ENCODE results near the gene MYBBP1A.
"Not testable (repeated sequence)": the region's sequence is repeated elsewhere in the genome, so short reads cannot be mapped to it uniquely, and the experiment has no call there.

Gene MYBBP1A

DNA sequence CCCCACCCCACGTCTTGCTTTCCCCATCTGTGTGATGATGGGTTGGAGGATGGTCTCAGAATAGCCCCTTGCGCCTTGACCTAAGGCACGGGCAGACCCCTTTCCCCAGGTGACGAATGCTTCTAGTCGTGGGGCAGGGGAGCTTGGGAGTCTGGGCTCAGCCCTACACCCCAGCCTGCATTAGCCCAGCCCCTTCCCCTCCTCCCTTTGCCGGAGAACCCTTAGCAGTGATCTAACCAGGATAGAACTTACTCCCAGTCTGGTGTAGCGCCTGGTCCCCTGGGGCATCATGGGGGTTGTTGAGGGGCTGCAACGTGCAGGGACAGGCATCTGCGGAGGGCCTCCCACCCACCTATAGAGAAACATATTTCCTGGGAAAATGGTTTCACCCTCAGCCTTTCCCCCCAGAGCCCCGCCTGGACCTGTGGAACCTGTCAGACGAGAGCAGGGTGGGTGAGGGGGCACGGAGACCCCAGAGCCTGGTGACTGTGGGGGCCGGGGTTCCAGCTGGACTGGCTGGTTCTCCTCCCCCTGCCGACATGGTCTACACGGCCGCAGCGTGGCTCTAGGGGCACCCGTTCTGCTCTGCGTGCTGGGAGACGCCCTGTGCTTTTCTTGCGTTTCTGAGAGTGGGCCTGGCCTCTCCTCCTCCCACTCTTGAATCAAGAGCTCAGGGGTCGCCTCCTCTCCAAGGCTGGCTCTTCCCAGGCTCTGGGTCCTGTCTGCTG, 33.9 kb upstream of the MYBBP1A start:
- DNase-seq (ENCODE audit: low read depth), result no peak

DNA sequence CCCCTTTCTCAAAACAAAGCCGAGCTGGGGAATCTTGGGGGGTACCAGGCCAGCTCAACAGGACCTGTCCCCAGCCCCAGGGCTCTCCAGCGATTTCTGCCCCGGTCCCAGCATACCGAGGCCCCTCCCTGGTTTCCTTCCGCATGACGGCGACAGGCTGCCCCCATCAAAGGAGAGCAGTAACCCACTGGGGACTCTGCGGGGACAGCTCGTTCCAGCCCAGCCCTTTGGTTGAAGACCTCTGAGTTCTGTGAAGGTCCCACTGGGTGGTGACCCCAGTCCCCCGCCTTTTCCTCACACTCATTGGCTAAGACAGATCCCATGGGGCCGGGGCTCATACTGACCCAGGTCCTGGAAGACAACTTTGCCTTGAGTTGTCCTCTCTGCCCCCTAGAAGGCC, 33.2 kb upstream of the MYBBP1A start:
- DNase-seq (ENCODE audit: low read depth), result no peak

DNA sequence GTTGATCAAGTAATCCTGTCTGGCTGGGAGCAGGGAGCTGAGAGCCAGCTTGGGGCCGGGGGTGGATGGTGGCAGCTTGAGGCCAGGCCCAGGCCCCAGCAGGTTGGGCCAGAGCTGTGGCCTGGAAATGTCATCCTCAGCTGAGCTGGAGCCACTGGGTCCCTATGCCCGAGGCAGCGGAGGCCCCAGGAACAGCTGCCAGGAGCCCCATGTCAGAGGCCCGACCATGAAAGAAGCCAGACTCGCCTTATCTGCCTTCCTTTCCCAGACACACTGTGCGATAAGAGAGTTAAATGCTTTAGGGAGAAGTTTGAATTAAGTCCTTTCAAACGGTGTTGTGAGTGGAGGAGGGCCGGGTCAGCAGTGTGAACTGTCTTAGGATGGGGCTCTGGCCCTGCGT, 32.6 kb upstream of the MYBBP1A start:
- no peak for DNase-seq (ENCODE audit: low read depth)

- no peak for DNase-seq (ENCODE audit: low read depth)
Observed at GRCh38 chr17:4587195-4587594, 32.0 kb upstream of the MYBBP1A start.

DNA sequence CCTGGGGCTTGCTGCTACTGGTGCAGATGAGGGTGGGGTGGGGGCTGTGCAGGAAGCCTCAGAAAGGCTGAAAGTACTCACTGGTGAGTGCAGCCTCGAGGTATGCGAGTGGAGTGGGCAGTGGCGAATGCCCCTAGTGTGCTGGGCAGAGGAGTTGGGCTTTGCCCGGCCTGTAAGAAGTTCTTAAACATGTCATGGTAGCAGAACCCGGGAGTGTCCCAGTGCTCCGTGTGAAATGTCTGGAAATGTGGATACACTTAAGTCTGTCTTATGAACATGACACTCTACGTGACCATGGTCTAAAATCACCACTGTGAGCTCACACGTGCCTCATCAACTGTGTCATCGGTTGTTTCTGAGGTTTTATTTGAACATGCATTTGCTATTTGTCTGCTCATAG, 30.9 kb upstream of the MYBBP1A start:
- no peak for DNase-seq (ENCODE audit: low read depth)

DNA sequence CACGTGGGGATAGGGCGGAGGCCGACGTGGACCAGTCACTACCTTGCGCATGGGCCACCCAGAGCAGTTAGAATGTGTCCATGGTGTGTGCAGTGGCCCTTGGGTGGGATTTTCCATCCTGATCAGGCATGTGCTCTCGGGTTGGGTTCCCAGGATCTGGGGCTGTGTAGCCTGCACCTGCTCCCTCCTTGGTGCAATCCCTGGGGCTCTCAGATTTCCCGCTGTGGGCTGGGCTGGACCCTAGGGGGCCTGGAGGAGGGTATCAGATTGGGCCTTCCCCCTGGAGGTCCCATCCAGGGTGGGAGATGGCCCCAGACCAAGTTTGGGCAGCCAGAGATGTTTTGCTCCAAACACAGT, 30.4 kb upstream of the MYBBP1A start:
- DNase-seq (ENCODE audit: low read depth), result no peak

GRCh38 chr17:4584917-4585637, 29.9 kb upstream of the MYBBP1A start:
- no peak for DNase-seq (ENCODE audit: low read depth)

GRCh38 chr17:4584101-4584916, 29.1 kb upstream of the MYBBP1A start, which contains the start of gene SMTNL2:
Gene SMTNL2 (plus strand): TSS chr17:4584529. CDS start chr17:4584606, 77 bp downstream.
- no peak for DNase-seq (ENCODE audit: low read depth)

DNA sequence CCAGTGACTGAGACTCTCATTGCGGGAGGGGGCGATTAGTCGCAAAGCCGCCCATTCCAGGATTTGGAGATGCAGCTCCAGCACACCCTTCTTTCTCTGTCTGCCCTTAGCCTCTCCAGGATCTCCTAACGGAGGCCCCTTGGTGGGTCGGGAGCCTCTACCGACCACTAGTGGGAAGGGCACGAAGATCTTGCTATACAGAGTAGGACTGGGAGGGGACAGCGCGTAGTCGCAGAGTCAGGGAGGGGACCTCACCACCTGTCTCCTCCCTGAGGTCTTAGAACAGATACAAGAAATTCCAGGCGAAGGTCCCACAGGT, 28.6 kb upstream of the MYBBP1A start:
- no peak for DNase-seq (ENCODE audit: low read depth)

DNA sequence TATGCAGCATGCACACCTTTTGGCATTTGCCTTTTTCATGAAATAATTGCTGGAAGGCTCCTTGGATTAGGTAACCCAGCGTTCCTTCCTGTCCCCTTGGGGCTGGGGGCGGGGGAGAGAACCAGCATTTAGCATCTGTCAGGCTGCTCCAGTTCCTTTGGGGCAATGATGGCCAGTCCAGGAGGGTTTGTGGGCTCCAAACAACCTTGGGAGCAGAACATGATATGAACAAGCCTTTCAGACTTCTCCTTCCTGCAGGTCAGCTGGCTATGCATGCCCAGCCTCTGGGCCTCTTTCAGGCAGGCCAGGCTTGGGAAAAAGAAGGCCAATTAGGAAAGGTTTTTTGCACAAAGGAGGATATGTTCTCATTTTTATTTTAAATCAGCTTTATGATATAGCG, 28.0 kb upstream of the MYBBP1A start:
- no peak for DNase-seq (ENCODE audit: low read depth)

GRCh38 chr17:4582691-4583090, 27.5 kb upstream of the MYBBP1A start:
- DNase-seq (ENCODE audit: low read depth), result no peak

DNA sequence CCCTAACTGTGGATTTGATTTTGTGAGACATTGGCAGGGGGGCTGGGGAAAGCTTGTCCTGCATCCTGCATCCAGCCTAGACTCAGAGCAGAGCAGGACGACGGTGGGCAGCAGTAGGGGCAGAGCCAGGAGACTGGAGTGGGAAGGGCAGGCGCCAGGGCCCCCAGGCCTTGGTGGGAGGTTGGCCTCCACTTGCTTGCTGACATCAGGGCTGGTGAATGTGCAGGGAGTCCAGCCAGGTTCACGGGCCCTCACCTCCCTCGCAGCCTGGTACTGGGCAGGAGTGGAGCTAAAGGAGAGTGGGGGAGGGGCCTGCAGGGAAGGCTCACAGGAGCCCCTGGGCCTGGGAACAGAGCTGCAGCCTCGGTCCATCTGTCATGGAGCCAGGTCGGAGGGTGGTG, 26.9 kb upstream of the MYBBP1A start:
- DNase-seq (ENCODE audit: low read depth), result no peak

DNA sequence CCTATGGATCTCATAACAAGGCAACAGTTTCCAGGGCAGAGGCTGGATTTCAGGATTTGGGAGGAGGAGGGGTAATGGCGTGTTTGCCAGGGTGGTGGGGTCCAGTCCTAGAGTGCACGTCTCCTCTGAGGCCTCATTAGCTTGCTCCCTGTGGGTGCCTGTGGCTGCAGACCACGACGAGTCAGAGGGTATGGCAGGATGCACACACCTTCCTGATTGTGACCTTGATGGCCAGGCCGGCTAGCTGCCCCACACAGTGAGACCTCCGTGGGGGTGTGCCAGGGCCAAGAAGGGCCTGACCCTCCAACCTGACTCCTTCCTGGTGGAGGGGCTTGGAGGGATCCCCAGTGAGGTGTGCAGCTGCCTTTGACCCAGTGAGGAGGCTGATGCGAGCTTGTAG, 25.1 kb upstream of the MYBBP1A start:
- no peak for DNase-seq (ENCODE audit: low read depth)

DNA sequence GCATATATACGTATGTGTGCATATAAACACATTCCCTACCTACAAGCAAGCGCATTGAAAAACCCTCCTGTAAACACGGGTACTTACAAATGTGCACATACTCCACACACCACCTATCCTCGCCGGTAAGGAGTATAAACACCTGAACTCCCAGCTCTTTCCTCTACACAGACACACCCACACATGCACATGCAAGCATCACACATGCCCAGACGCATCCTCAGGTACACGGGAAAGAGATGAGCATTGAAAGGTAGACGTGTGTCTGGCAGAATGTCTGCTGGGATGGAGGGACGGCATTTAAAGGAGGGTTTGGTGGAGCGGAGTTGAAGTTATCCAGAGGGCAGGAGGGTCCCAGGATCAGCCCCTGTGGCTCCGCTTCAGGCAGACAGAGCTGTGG, 24.5 kb upstream of the MYBBP1A start:
- no peak for DNase-seq (ENCODE audit: low read depth)

DNA sequence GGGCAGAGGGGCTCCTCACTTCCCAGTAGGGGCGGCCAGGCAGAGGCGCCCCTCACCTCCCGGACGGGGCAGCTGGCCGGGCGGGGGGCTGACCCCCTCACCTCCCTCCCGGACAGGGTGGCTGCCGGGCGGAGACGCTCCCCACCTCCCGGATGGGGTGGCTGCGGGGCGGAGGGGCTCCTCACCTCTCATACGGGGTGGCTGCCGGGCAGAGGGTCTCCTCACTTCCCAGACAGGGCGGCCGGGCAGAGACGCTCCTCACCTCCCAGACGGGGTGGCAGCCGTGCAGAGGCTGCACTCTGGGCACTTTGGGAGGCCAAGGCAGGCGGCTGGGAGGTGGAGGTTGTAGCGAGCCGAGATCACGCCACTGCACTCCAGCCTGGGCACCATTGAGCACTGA, 23.2 kb upstream of the MYBBP1A start:
- not testable (repeated sequence) for DNase-seq (ENCODE audit: low read depth)

GRCh38 chr17:4577386-4577993, 22.3 kb upstream of the MYBBP1A start:
- DNase-seq (ENCODE audit: low read depth), result no peak

- no peak for DNase-seq (ENCODE audit: low read depth)
Observed at GRCh38 chr17:4576729-4577322, 21.6 kb upstream of the MYBBP1A start.

GRCh38 chr17:4576161-4576558, 21.0 kb upstream of the MYBBP1A start:
- DNase-seq (ENCODE audit: low read depth), result no peak

GRCh38 chr17:4574448-4575045, 19.4 kb upstream of the MYBBP1A start:
- no peak for DNase-seq (ENCODE audit: low read depth)

GRCh38 chr17:4573669-4574068, 18.5 kb upstream of the MYBBP1A start:
- peak; percentile 22 for DNase-seq (ENCODE audit: low read depth)

DNA sequence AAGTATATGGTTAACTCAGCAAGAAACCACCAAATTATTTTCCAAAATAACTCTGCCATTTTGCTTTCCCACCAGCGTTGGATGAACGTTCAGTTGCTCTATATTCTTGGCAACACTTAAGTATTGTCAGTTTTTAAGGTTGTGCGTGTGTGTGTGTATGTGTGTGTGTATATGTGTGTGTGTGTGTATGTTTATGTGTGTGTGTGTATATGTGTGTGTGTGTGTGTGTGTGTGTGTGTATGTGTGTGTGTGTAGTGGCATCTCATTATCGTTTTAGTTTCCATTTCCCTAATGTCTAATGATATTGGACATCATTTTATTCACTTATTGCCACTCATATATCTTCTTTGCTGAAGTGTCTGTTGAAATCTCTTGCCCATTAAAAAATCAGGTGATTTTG, 17.9 kb upstream of the MYBBP1A start:
- no peak for DNase-seq (ENCODE audit: low read depth)

GRCh38 chr17:4572131-4572530, 16.9 kb upstream of the MYBBP1A start:
- no peak for DNase-seq (ENCODE audit: low read depth)
